Erythroblast (primary cell): ENCODE results near the gene TUBB2B.
A peak's percentile ranks its signal among the peaks of the same experiment; 100 is the strongest.

Experiments used
- DNase-seq, 2 experiments: peaks; one replicate each; lab custom pipeline; 2025; lab: John Stamatoyannopoulos, UW
- GATA1 ChIP-seq: IDR thresholded peaks from 2 replicates; pipeline ENCODE4 v1.6.1; 2011; ENCODE audit warnings: low read depth, mild to moderate bottlenecking, control low read depth, low read length, moderate library complexity
- POLR2A ChIP-seq: IDR thresholded peaks from 2 replicates; pipeline ENCODE4 v1.6.1; 2011; ENCODE audit warnings: mild to moderate bottlenecking, low read length

TUBB2B gene

DNA sequence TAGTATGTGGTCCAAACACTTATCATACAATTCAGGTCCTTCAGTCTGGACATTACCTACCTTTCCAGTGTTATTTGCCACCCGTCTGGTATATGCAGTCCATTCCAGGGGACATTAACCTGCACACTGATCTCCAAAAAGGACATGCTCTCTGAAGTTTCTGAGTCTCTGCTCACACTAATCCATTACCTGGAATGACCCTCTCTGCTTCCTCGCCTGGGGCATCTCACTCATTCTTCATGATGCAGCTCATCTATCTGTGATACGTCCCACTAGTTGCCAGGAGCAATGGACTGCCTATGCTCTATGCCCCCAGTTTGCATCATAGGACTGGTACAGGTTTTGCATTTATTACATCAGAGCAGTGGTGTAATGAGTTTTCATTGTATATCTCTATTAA is 5.9 kb upstream of the TUBB2B start:
- no peak for DNase-seq

DNA sequence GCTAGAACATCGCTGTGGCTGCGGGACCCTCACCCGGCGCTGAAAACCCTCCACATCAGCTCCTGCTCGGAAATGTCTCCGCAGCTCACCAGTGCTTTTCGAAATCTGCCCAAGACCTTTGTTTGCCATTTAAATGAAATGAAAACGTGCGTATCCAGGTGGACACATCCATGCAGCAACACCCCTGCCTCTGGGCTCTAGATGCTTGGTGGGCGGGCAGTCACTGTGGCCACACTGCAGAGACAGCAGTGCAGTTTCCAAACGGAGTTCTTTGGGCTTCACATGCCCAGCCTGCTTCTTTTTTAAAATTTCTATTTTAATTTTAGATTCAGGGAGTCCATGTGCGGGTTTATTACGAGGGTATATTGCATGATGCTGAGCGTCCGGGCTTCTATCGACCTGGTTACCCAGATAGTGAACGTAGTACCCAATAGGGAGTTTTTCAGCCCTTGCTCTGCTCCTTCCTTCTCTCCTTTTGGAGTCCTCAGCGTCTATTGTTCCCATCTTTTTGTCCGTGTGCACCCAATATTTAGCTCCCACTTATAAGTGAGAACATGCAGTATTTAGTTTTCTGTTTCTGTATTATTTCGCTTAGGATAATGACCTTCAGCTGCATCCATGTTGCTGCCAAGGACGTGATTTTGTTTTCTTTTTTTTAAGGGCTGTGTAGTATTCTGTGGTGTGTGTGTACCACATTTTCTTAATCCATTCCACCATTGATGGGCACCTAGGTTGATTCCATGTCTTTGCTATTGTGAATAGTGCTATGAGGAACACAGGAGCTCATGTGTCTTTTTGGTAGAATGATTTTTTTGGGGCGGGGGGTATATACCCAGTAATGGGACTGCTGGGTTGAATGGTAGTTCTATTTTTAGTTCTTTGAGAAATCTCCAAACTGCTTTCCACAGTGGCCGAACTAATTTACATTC is 4.8 kb upstream of the TUBB2B start:
- DNase-seq = no peak
- TF ChIP-seq GATA1 (no peak), POLR2A (no peak)

More for the DNA sequence above, 5.9 kb upstream of the TUBB2B start:
- TF ChIP-seq GATA1 (no peak), POLR2A (no peak)

DNA sequence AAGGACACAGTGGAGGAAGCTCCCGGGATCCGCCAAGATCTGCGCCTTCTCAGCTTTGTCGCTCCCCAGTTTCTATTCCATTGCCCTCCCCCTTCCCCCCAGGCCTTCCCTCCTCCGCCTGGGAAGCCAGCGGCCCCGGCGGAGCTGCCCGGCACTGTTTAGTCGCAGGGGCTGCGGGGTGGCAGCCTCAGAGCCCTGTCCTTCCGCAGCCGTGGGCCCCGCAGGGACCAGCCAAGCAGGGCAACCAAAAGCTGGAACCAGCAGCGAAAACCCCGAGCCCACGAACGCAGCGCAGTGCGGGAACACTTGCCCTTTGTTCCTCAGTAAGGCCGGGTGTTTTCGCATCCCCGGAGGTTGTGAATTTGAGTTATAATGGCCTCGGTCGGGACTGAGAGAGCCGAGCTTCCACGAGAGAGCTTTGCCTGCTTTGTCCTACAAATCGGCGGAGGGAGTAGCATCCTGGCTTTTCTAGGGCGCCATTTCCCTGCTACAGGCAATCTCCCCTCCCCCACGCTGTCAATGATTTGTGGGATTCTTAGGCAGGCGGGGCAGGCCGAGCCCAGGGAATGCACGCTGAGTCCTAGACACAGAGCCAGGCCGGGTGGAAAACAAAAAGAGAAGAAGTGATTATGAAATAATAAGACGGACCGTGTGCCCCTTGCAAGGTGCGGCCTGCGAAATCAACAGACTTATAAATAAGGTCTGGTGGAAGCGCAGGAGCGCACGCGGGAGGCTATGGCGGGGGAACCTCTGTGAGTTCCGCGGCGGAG is 4.0 kb upstream of the TUBB2B start:
- no peak for DNase-seq
- no peak for TF ChIP-seq GATA1
- no peak for TF ChIP-seq POLR2A

DNA sequence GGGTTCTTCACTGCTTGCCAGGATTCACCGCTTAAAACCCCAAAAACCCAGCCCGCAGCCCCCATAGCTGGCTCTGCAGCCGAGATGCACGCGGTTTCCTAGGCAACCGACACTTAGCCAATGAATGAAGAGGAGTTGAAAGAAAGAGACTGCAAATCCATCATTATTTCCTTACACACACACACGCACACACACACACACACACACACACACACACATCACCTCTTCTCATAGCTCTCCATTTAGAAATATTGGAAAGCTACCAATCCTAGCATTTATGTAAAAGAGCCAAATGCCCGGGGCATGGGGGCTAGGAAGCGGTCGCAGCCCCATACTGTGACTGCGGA is 3.4 kb upstream of the TUBB2B start:
- TF ChIP-seq GATA1 = no peak
- TF ChIP-seq POLR2A = no peak
- DNase-seq = no peak

DNA sequence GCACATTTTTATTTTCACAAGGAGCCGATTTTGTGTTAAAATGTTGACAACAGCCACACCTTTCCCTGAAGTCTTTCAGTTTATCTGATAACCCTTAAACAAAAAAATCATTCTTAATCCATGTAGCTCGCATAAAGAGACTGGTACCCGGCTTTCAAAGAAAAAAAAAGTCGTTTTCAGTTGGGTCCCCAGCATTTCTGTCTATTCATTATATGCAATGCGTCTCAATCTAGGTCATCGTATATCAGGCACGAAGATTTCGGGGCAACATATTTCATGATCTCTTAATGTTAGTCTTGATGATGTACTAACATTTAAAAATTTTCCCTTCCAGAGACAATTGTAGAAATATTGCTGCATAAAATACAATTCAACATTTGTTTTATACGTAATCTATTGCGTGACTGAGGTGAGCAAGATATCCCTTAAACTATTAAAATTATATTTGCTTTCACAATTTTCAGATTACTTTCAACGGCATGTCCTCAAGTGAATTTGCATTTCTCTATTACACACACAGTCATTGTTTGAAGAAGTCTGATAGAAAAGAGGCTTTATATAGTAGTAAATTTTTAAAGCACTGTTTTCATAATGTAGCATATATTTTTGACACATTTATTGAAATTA is 2.9 kb upstream of the TUBB2B start:
- TF ChIP-seq POLR2A = no peak
- TF ChIP-seq GATA1 = no peak

DNA sequence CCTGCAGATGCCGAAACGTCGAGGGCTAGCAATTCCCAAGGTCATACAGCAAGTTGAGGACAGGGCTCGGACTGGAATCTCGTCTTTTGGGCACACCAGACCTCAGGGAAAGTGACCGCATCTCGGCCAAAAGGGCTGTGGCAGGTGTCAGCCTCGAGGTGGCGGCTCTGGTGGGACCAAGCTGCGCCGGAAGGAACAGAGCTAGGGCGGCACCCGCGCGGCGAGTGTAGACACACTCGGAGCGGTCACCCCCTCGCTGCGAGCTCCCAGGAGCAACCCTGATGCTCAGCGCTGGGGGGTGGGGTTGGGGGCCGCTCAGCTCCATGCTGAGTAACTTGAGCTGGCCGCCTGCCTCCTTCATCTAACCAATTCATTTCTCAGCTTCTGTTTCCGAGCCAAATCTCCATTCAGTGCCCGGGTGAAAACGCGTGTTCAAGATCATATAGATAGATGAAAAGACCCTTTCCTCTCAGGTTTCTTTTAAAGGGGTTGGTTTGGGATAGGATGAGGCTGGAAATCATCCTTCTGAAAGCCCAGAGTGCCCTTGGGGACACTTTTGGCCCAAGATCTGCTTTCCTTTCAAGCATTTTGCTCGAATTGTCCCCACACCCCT is 2.2 kb upstream of the TUBB2B start:
- TF ChIP-seq GATA1 (no peak), POLR2A (no peak)
- peak; percentile 35 to 42 for DNase-seq

More for the DNA sequence above, 2.9 kb upstream of the TUBB2B start:
- no peak for DNase-seq

DNA sequence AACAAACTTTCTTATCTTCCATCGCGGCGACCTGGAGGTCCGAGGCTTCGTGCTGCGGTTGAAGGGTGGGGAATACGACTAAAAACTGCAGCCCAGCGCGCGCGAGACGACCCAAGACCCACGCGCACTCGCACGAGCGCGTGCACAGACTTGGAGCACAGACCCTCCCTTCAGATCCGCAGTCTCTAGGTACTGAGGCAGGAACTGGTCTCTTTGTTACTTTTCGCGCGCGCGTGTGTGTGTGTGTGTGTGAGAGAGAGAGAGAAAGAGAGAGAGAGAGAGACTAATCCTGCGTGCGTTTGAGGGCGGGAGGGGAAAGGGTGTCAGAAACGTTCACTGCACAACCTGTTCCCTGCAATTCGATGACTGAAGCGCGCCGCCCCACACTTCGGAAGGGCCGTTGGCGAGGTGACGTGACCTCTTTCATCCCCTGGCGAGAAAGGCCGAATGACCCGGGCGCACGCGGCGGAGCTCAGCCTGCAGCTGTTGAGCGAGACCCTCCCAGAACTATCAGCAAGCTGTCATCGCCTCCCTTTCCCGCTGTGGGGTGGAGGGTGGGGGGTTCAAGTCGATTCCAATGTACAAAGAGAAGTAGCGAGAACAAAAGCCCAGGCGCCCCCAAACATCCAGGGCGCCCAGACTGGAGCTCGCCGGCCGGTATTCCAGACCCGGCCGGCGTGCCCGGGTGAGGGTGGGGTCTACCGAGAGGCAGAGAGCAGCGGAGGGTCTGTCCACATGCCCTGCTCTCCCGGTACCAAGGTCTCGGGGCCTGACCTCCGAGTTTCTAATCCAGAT is 1.5 kb upstream of the TUBB2B start:
- DNase-seq = peak in 1 of 2 experiments; percentile 20
- TF ChIP-seq POLR2A (no peak), GATA1 (no peak)

DNA sequence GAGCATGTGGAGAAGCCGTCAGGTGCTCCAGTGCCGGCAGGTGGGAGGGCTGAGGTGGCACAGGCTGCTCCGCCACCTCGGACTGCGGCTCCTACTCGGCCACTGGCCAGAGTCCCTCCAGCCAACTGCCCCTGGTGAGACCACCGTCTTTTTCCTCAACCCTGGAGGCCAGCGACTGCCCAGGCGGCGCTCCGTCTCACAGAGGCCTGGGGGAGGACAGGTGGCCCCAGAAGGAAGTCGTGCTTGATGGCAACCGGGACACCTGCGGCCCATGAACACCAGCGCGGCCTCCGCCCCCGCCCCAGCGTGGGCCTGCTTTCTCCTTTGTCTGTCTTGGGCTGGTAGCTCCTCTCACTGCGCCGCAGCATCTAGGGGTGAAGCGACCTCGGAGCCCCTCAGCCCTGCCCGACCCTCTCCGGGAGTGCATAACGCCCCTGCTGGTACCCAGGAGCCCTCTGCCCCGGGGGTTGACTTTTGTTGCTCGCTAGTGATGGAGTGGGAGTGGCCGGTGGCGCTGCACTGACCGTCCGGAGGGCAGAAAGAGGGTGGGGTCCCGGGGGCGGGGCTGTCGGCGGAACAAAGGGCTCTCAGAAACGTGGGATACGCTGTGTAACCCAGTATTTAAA is 706 bp upstream of the TUBB2B start:
- DNase-seq = no peak
- TF ChIP-seq GATA1 = no peak
- TF ChIP-seq POLR2A = no peak

DNA sequence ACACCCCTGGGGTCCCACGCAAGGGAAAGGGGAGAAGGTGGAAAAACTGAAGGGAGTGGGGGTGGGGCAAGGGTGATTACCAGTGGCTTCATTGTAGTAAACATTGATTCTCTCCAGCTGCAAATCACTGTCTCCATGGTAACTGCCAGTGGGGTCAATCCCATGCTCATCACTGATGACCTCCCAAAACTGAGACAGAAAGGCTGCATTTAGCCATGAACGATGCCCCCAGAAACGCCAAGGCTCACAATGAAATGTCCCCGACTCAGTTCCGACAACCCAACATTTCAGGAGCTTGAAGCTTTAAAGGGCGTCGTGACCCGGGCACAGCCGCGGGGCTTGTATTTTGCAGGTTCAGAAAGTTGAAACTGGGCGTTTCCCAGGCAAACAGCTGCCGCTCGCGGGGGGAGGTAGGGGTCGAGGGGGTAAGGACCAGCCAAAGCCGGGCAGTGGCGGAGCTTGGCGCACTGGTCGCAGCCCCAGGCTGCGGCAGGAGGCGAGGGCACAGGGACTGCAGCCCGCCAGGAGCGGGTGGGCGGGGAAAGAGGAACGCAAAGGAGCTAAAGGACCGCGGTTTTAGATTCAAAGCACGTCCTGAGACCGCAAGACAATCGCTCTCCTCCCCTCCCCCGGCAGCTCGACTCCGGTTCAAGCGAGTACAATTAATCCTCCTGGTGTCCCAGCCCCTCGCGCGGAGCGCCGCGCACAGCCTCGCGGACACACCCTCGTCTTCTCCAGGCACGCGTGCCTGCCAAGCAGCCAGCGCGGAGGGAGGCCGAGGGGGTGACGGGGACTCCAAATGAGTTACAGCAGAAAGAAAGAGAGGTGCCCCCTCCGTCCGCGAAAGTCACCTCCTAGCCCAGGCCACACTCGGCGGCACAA is 731 bp downstream of the TUBB2B start:
- TF ChIP-seq GATA1 (no peak), POLR2A (no peak)
- DNase-seq = peak; percentile 27

DNA sequence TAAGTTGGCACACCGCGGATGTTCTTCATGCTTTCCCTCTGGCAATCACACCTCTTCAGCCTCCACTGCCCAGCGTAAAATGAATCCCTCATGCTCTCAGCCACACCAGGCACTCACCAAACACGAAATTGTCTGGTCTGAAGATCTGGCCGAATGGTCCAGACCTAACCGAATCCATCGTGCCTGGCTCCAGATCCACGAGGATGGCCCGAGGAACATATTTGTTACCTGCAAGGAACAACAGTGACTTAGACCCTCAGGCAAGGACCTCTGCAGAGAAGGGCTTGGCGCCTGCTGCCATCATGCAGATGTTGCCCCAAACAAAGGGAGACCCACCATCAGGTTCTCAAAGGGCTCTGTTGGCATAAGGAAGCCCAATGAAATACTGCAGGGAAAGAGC is 1.4 kb downstream of the TUBB2B start:
- no peak for DNase-seq
- no peak for TF ChIP-seq GATA1
- TF ChIP-seq POLR2A = no peak

DNA sequence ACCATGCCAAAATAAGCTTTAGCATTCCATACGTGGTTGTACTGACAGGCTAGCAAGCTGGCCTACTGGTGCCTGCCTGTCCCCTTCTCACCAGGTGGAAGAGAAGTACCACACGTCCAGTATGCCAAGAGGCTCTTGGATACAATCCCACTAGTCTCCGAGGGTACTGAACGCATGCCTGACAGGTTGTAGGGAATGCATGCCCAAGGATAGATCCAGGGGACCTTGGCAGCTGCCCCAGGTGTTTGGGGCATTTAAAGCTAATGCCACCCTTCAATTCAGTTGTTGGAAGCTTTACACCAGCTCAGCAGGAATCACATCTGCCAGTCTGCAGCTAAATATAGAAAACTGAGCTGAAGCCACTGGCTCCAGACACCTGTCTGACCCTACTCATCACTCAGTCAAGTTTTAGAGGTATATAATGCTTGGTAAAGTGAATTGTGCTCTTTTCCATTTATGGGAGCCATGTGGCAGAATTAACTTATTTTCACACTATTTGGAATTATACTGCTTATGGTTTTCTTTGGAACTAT is 4.9 kb downstream of the TUBB2B start:
- no peak for DNase-seq
- TF ChIP-seq GATA1 (no peak), POLR2A (no peak)
